Dendritic cell treated with granulocyte-macrophage colony-stimulating factor and Interleukin-4, amounts not matched to agents 40 ng/mL and 50 ng/mL, for 4 days (primary cell): ENCODE data around the gene EVPLL.
"Not testable (repeated sequence)": the region's sequence is repeated elsewhere in the genome, so short reads cannot be mapped to it uniquely, and the experiment has no call there.

Experiments used
- H3K27ac Mint-ChIP-seq: one replicate; pipeline ENCODE4 v1.8.0; 2022; ENCODE audit warnings: mild to moderate bottlenecking, mixed read lengths
- H3K27me3 Mint-ChIP-seq: one replicate; pipeline ENCODE4 v1.8.0; 2022; ENCODE audit warnings: mild to moderate bottlenecking, mixed read lengths
- H3K36me3 Mint-ChIP-seq: one replicate; pipeline ENCODE4 v1.8.0; 2022; ENCODE audit warnings: low read depth, mixed read lengths
- H3K4me1 Mint-ChIP-seq: one replicate; pipeline ENCODE4 v1.8.0; 2022; ENCODE audit warnings: low read depth, mixed read lengths
- H3K4me3 Mint-ChIP-seq: one replicate; pipeline ENCODE4 v1.8.0; 2022; ENCODE audit warnings: mild to moderate bottlenecking, moderate library complexity, mixed read lengths
- H3K9me3 Mint-ChIP-seq: one replicate; pipeline ENCODE4 v1.8.0; 2022; ENCODE audit warnings: mixed read lengths
- intact Hi-C: fragments of 100-400 bp; cut with micrococcal nuclease; formaldehyde crosslinking; loops from one replicate; pipeline ENCODE4 v1.15.0; 2022

Gene EVPLL

GRCh38 chr17:18377437-18378204 is at the start of gene EVPLL:
Gene EVPLL, plus strand, starts transcription at chr17:18377778. Its CDS starts 3,160 bp downstream, at chr17:18380938.
- intact Hi-C loops: no loop called here
- Mint-ChIP-seq H3K4me3 (no peak within 1 kb of the TSS), H3K27me3 (peaks cover 55% of the 10 kb centered on the region), H3K36me3 (peaks cover 6% of the 10 kb centered on the region), H3K27ac (peak within 1 kb of the TSS; percentile 38), H3K4me1 (peaks cover 36% of the 10 kb centered on the region), H3K9me3 (peaks cover 12% of the 10 kb centered on the region)

- H3K9me3 Mint-ChIP-seq: no peaks in the 10 kb centered on the region
- H3K27ac Mint-ChIP-seq: no peak overlapping the region
- peaks cover 91% of the 10 kb centered on the region for H3K36me3 Mint-ChIP-seq
- peaks cover 32% of the 10 kb centered on the region for H3K4me1 Mint-ChIP-seq
- H3K27me3 Mint-ChIP-seq: no peaks in the 10 kb centered on the region
- no peak overlapping the region for H3K4me3 Mint-ChIP-seq
- intact Hi-C loops: no loop called here
These were observed 48.9 kb upstream of the EVPLL start for GRCh38 chr17:18328643-18329204.

GRCh38 chr17:18331879-18332278 is 45.7 kb upstream of the EVPLL start:
- no peaks in the 10 kb centered on the region for H3K9me3 Mint-ChIP-seq
- peaks cover under 1% of the 10 kb centered on the region for H3K4me1 Mint-ChIP-seq
- no peaks in the 10 kb centered on the region for H3K27me3 Mint-ChIP-seq
- peaks cover 90% of the 10 kb centered on the region for H3K36me3 Mint-ChIP-seq
- no peak overlapping the region for H3K27ac Mint-ChIP-seq
- intact Hi-C loops: no loop called here
- H3K4me3 Mint-ChIP-seq: no peak overlapping the region

- H3K27me3 Mint-ChIP-seq: no peaks in the 10 kb centered on the region
- no peak overlapping the region for H3K4me3 Mint-ChIP-seq
- H3K4me1 Mint-ChIP-seq: no peaks in the 10 kb centered on the region
- H3K9me3 Mint-ChIP-seq: no peaks in the 10 kb centered on the region
- peaks cover 89% of the 10 kb centered on the region for H3K36me3 Mint-ChIP-seq
- no peak overlapping the region for H3K27ac Mint-ChIP-seq
- intact Hi-C loops: no loop called here
These were observed 44.6 kb upstream of the EVPLL start for GRCh38 chr17:18332909-18333489.

GRCh38 chr17:18338158-18338557 is 39.4 kb upstream of the EVPLL start:
- peaks cover 72% of the 10 kb centered on the region for H3K36me3 Mint-ChIP-seq
- H3K27me3 Mint-ChIP-seq, H3K4me1 Mint-ChIP-seq, H3K27ac Mint-ChIP-seq, H3K4me3 Mint-ChIP-seq, H3K9me3 Mint-ChIP-seq, intact Hi-C loops: not testable (repeated sequence)

GRCh38 chr17:18339933-18340332 is 37.6 kb upstream of the EVPLL start:
- intact Hi-C loops: no loop called here
- no peaks in the 10 kb centered on the region for H3K27me3 Mint-ChIP-seq
- no peak overlapping the region for H3K4me3 Mint-ChIP-seq
- no peak overlapping the region for H3K27ac Mint-ChIP-seq
- peaks cover 75% of the 10 kb centered on the region for H3K36me3 Mint-ChIP-seq
- no peaks in the 10 kb centered on the region for H3K4me1 Mint-ChIP-seq
- H3K9me3 Mint-ChIP-seq: no peaks in the 10 kb centered on the region

- intact Hi-C loops: no loop called here
- Mint-ChIP-seq H3K36me3 (peaks cover 77% of the 10 kb centered on the region), H3K27me3 (no peaks in the 10 kb centered on the region), H3K9me3 (no peaks in the 10 kb centered on the region), H3K27ac (no peak overlapping the region), H3K4me3 (no peak overlapping the region), H3K4me1 (no peaks in the 10 kb centered on the region)
These were observed 33.6 kb upstream of the EVPLL start for GRCh38 chr17:18344021-18344420.

GRCh38 chr17:18353541-18353940 is 24.0 kb upstream of the EVPLL start:
- intact Hi-C loops: no loop called here
- Mint-ChIP-seq H3K9me3 (no peaks in the 10 kb centered on the region), H3K27me3 (no peaks in the 10 kb centered on the region), H3K36me3 (peaks cover 29% of the 10 kb centered on the region), H3K27ac (no peak overlapping the region), H3K4me1 (peaks cover 9% of the 10 kb centered on the region), H3K4me3 (no peak overlapping the region)

- H3K4me1 Mint-ChIP-seq: peaks cover 9% of the 10 kb centered on the region
- intact Hi-C loops: no loop called here
- no peaks in the 10 kb centered on the region for H3K27me3 Mint-ChIP-seq
- H3K27ac Mint-ChIP-seq: peak overlapping the region; percentile 77
- peak overlapping the region; percentile 0 for H3K4me3 Mint-ChIP-seq
- H3K9me3 Mint-ChIP-seq: no peaks in the 10 kb centered on the region
- H3K36me3 Mint-ChIP-seq: peaks cover 23% of the 10 kb centered on the region
These were observed 21.0 kb upstream of the EVPLL start for GRCh38 chr17:18356624-18357023.

- H3K9me3 Mint-ChIP-seq: no peaks in the 10 kb centered on the region
- H3K36me3 Mint-ChIP-seq: peaks cover 6% of the 10 kb centered on the region
- H3K4me3 Mint-ChIP-seq: no peak overlapping the region
- H3K27ac Mint-ChIP-seq: no peak overlapping the region
- intact Hi-C loops: no loop called here
- peaks cover 22% of the 10 kb centered on the region for H3K4me1 Mint-ChIP-seq
- no peaks in the 10 kb centered on the region for H3K27me3 Mint-ChIP-seq
These were observed 17.1 kb upstream of the EVPLL start for GRCh38 chr17:18360518-18360917.

- intact Hi-C loops: no loop called here
- H3K9me3 Mint-ChIP-seq: no peaks in the 10 kb centered on the region
- H3K27ac Mint-ChIP-seq: peak overlapping the region; percentile 69
- peak overlapping the region; percentile 91 for H3K4me3 Mint-ChIP-seq
- H3K27me3 Mint-ChIP-seq: no peaks in the 10 kb centered on the region
- H3K4me1 Mint-ChIP-seq: peaks cover 12% of the 10 kb centered on the region
- peaks cover 6% of the 10 kb centered on the region for H3K36me3 Mint-ChIP-seq
These were observed 15.5 kb upstream of the EVPLL start for GRCh38 chr17:18361837-18362697.

- intact Hi-C loops: loop anchor here (1.0 kb wide), 1 partner anchor 47 kb away; the partner anchor contains the start of gene SMCR8
- Mint-ChIP-seq H3K27ac (peak overlapping the region; percentile 69), H3K4me3 (peak overlapping the region; percentile 91), H3K36me3 (peaks cover 6% of the 10 kb centered on the region), H3K4me1 (peaks cover 12% of the 10 kb centered on the region), H3K9me3 (no peaks in the 10 kb centered on the region), H3K27me3 (no peaks in the 10 kb centered on the region)
These were observed 14.9 kb upstream of the EVPLL start for GRCh38 chr17:18362698-18363100.

GRCh38 chr17:18363101-18364049 is 14.2 kb upstream of the EVPLL start, which contains the start of gene SHMT1:
Gene SHMT1, minus strand, starts transcription at chr17:18363550. Its CDS starts 7,569 bp downstream, at chr17:18355981.
- Mint-ChIP-seq H3K27me3 (peaks cover 4% of the 10 kb centered on the region), H3K36me3 (peaks cover 6% of the 10 kb centered on the region), H3K4me3 (peak within 1 kb of the TSS; percentile 91), H3K4me1 (peaks cover 12% of the 10 kb centered on the region), H3K9me3 (no peaks in the 10 kb centered on the region), H3K27ac (peak within 1 kb of the TSS; percentile 69)
- intact Hi-C loops: loop anchor here (1.0 kb wide), 1 partner anchor 48 kb away; the partner anchor contains the start of gene SMCR8
